HCT116 (cell line): ENCODE measurements around the gene NEO1. TPM values are rescaled to one million over a fixed set of nuclear protein-coding genes. Genes with fewer than 3 reads are reported as not detected.

Experiments
- ATAC-seq: fragments of 200-7000 bp; cut with Tn5 transposase; 2 replicates; pipeline ENCODE4 v1.9.1; 2020; ENCODE audit warnings: mild to moderate bottlenecking, moderate library complexity
- BruUV-seq: library from RNA; stranded (reverse); fragments of 400-500 nt; replicated peaks from 2 replicates; lab custom pipeline; 2021; lab: Mats Ljungman, UMichigan
- CTCF ChIA-PET: fragments of 300-600 bp; sonication (Branson Sonifier 250); formaldehyde crosslinking; loops from one replicate; lab custom pipeline; 2021; ENCODE audit warnings: antibody characterized with exemption; lab: Charles Lee
- POLR2A ChIA-PET: fragments of 300-600, 350-600 bp; sonication (Branson Sonifier 250); formaldehyde crosslinking; loops from one replicate; lab custom pipeline; 2021; ENCODE audit warnings: antibody characterized with exemption; lab: Charles Lee
- RAD21 ChIA-PET, 2 experiments: fragments of 300-600 bp; sonication (Branson Sonifier 250); formaldehyde crosslinking; loops; one replicate each; lab custom pipeline; 2023; ENCODE audit warnings: low total read pairs in 2 of 2; ENCODE audit not compliant: uncharacterized antibody in 2 of 2, unreplicated experiment in 2 of 2, low non-redundant PET in 1 of 2; lab: Charles Lee
- DNase-seq: peaks from one replicate; pipeline ENCODE4 v3.0.0-alpha.2; 2010; ENCODE audit warnings: low read depth, low spot score
- H2AFZ ChIP-seq: fragments of 200-600 bp; shearing (Covaris generic), sonication (generic); 2 replicates; pipeline ENCODE4 v1.6.1; 2017; ENCODE audit warnings: low read depth, mixed run types, mixed read lengths, antibody characterized with exemption, low read length; ENCODE audit not compliant: poor library complexity, severe bottlenecking
- H3K27ac ChIP-seq: 2 replicates; pipeline ENCODE4 v1.5.1; 2012; ENCODE audit warnings: low read depth, low read length
- H3K27me3 ChIP-seq: fragments of 200-600 bp; sonication (generic); 2 replicates; pipeline ENCODE4 v1.6.1; 2016; ENCODE audit warnings: mixed run types, low read length, mixed read lengths; ENCODE audit not compliant: insufficient read depth
- H3K36me3 ChIP-seq, 2 experiments: fragments of 200-500 bp in 1 of 2; fragments of 200-600 bp in 1 of 2; sonication (Bioruptor generic) in 1 of 2; sonication (generic) in 1 of 2; 2 replicates each; pipeline versions ENCODE4 v1.5.1 to v1.6.1; 2014 to 2016; ENCODE audit warnings: low read length in 2 of 2, inconsistent platforms in 1 of 2, mixed read lengths in 1 of 2, mixed run types in 1 of 2; ENCODE audit not compliant: insufficient read depth in 2 of 2, control insufficient read depth in 1 of 2
- H3K4me1 ChIP-seq, 2 experiments: fragments of 200-600 bp in 1 of 2; sonication (generic) in 1 of 2; 2 replicates each; pipeline versions ENCODE4 v1.5.1 to v1.6.1; 2012 to 2017; ENCODE audit warnings: low read length in 2 of 2, inconsistent platforms in 1 of 2, mild to moderate bottlenecking in 1 of 2, mixed read lengths in 1 of 2, mixed run types in 1 of 2, moderate library complexity in 1 of 2; ENCODE audit not compliant: insufficient read depth in 2 of 2, control insufficient read depth in 1 of 2
- H3K4me2 ChIP-seq: fragments of 200-600 bp; sonication (generic); 2 replicates; pipeline ENCODE4 v1.6.1; 2017; ENCODE audit warnings: mixed run types, low read length, mixed read lengths
- H3K4me3 ChIP-seq, 2 experiments: fragments of 200-600 bp in 1 of 2; sonication (generic) in 1 of 2; replicated peaks in 1 of 2; 2 replicates each; pipeline ENCODE4 v1.5.1; 2011 to 2016; ENCODE audit warnings: low read length in 2 of 2, control low read depth in 1 of 2, low read depth in 1 of 2, mild to moderate bottlenecking in 1 of 2, mixed read lengths in 1 of 2, mixed run types in 1 of 2
- H3K79me2 ChIP-seq: fragments of 200-600 bp; sonication (generic); 2 replicates; pipeline ENCODE4 v1.6.1; 2017; ENCODE audit warnings: mild to moderate bottlenecking, mixed run types, low read length, moderate library complexity, mixed read lengths; ENCODE audit not compliant: insufficient read depth
- H3K9ac ChIP-seq: fragments of 200-600 bp; sonication (generic); 2 replicates; pipeline ENCODE4 v1.6.1; 2016; ENCODE audit warnings: low read length, mixed read lengths
- H3K9me2 ChIP-seq: fragments of 200-600 bp; sonication (generic), shearing (Covaris generic); 2 replicates; pipeline ENCODE4 v1.6.1; 2017; ENCODE audit warnings: mixed run types, mild to moderate bottlenecking, moderate library complexity; ENCODE audit not compliant: insufficient read depth
- H3K9me3 ChIP-seq, 2 experiments: fragments of 200-500 bp in 1 of 2; fragments of 200-600 bp in 1 of 2; sonication (Bioruptor generic) in 1 of 2; sonication (generic) in 1 of 2; 2 replicates each; pipeline ENCODE4 v1.6.1; 2014 to 2017; ENCODE audit warnings: low read length in 2 of 2, mixed read lengths in 2 of 2, inconsistent platforms in 1 of 2, low read depth in 1 of 2, mild to moderate bottlenecking in 1 of 2, mixed run types in 1 of 2, moderate library complexity in 1 of 2; ENCODE audit not compliant: control insufficient read depth in 1 of 2, insufficient read depth in 1 of 2
- H4K20me1 ChIP-seq: fragments of 200-600 bp; sonication (generic), shearing (Covaris generic); 2 replicates; pipeline ENCODE4 v1.6.1; 2017; ENCODE audit warnings: mixed run types, mild to moderate bottlenecking, moderate library complexity; ENCODE audit not compliant: insufficient read depth
- CBX3 ChIP-seq: IDR thresholded peaks from 2 replicates; pipeline ENCODE4 v1.6.1; 2012; ENCODE audit warnings: low read depth
- CEBPB ChIP-seq: IDR thresholded peaks from 2 replicates; pipeline ENCODE4 v1.6.1; 2012; ENCODE audit warnings: low read depth
- EGR1 ChIP-seq: IDR thresholded peaks from 2 replicates; pipeline ENCODE4 v1.6.1; 2012; ENCODE audit warnings: low read depth
- ELF1 ChIP-seq: IDR thresholded peaks from 2 replicates; pipeline ENCODE4 v1.6.1; 2012; ENCODE audit warnings: low read depth, borderline replicate concordance
- EZH2phosphoT487 ChIP-seq: fragments of 200-600 bp; IDR thresholded peaks from 2 replicates; pipeline ENCODE4 v1.6.1; 2018; ENCODE audit warnings: antibody characterized with exemption, borderline replicate concordance
- FOSL1 ChIP-seq: IDR thresholded peaks from 2 replicates; pipeline ENCODE4 v1.6.1; 2012; ENCODE audit warnings: low read depth
- JUND ChIP-seq: IDR thresholded peaks from 2 replicates; pipeline ENCODE4 v1.6.1; 2012
- RAD21 ChIP-seq: IDR thresholded peaks from 2 replicates; pipeline ENCODE4 v1.6.1; 2012; ENCODE audit warnings: low read depth, mild to moderate bottlenecking
- SP1 ChIP-seq: IDR thresholded peaks from 2 replicates; pipeline ENCODE4 v1.6.1; 2012; ENCODE audit warnings: low read depth
- SRF ChIP-seq: IDR thresholded peaks from 2 replicates; pipeline ENCODE4 v1.6.1; 2012; ENCODE audit warnings: low read depth
- intact Hi-C: fragments of 100-400 bp; cut with micrococcal nuclease; formaldehyde crosslinking; loops from 2 replicates; pipeline ENCODE4 v1.10.0; 2022
- total RNA-seq: library from RNA; stranded (reverse); gene quantifications from one replicate; pipeline ENCODE4 v1.2.1, GENCODE V29; 2021; ENCODE audit not compliant: unreplicated experiment
- TF ChIP-seq, protein P1 (sequence below): IDR thresholded peaks from 2 replicates; pipeline ENCODE4 v1.6.1; 2012
- TF ChIP-seq, protein P2 (sequence below): IDR thresholded peaks from 2 replicates; pipeline ENCODE4 v1.6.1; 2011; ENCODE audit warnings: mild to moderate bottlenecking, low read length, moderate library complexity; ENCODE audit not compliant: insufficient replicate concordance; ENCODE audit errors: extremely low read depth
- TF ChIP-seq, protein P3 (sequence below): IDR thresholded peaks from 2 replicates; pipeline ENCODE4 v1.6.1; 2012; ENCODE audit warnings: low read depth
- TF ChIP-seq, protein P4 (sequence below), 3 experiments: fragments of 200-600 bp in 1 of 3; sonication (generic) in 1 of 3; IDR thresholded peaks in 2 of 3; conservative IDR thresholded peaks in 1 of 3; 2 replicates each; pipeline ENCODE4 v1.5.1; 2012 to 2017; ENCODE audit warnings: low read depth in 2 of 3, low read length in 2 of 3, antibody characterized with exemption in 1 of 3, borderline replicate concordance in 1 of 3, control low read depth in 1 of 3, mild to moderate bottlenecking in 1 of 3, mixed read lengths in 1 of 3, mixed run types in 1 of 3, moderate library complexity in 1 of 3; ENCODE audit not compliant: insufficient read depth in 1 of 3

NEO1 gene
- total RNA-seq, 1 experiment from 2014 or later: 30.0 TPM

DNA sequence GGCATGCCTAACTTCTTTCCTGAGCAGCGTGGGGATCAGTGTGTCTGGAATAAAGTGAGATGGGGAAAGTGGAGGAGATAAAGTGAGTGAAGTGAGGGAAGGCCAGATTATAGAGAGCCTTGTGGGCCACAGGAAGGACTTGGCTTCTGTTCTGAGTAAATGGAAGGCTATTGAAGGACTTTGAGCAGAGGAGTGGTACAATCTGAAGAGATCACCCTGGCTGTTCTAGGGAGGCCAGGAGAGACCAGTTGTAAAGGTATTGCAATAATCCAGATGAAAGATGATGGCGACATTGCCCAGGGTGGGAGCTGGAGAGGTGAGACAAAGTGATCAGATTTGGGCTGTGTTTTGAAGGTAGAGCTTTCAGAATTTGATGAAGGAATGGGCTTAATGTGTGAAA lies 46.8 kb upstream of the NEO1 start:
- ATAC-seq: peak; percentile 34; the same call in 1 of the 2 replicates
- no peaks in the 10 kb centered on the region for H3K36me3 ChIP-seq
- no peak overlapping the region for H3K27ac ChIP-seq
- no peak overlapping the region for H3K9ac ChIP-seq
- no peak overlapping the region for H3K4me2 ChIP-seq
- H3K79me2 ChIP-seq: no peaks in the 10 kb centered on the region
- no TSS peak for BruUV-seq
- ChIA-PET POLR2A (no interaction called here), CTCF (no interaction called here), RAD21 (no interaction called here)
- no peak for TF ChIP-seq EZH2phosphoT487
- DNase-seq: no peak
- H3K4me1 ChIP-seq: no peaks in the 10 kb centered on the region
- no peaks in the 10 kb centered on the region for H4K20me1 ChIP-seq
- no peak overlapping the region for H3K4me3 ChIP-seq
- no peaks in the 10 kb centered on the region for H3K9me2 ChIP-seq
- intact Hi-C loops: no loop called here
- H3K27me3 ChIP-seq: no peaks in the 10 kb centered on the region
- H3K9me3 ChIP-seq: no peaks in the 10 kb centered on the region
- no peak overlapping the region for H2AFZ ChIP-seq

DNA sequence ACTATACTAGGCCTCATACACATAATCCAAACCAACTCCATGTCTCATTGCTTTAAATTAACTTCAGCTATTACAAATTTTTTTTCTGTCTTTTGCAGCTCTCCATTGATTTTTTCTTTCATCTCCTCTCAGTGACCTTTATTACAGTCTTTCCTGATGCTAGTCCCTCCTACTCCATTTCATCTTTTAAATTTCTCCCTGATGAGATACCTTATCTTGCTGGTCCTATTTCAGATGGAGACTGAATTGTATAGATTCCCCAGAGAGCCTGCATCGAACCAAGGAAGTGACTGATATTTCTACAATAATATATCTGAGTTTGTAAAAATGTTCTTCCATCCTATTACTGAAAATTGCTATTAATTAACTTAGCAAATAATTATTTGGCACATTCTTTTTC lies 45.7 kb upstream of the NEO1 start:
- ATAC-seq: no peak
- no peaks in the 10 kb centered on the region for H3K36me3 ChIP-seq
- CTCF ChIA-PET: no interaction called here
- BruUV-seq: no TSS peak
- no peaks in the 10 kb centered on the region for H3K27me3 ChIP-seq
- RAD21 ChIA-PET: no interaction called here
- no peak overlapping the region for H3K4me2 ChIP-seq
- no peak for DNase-seq
- H3K9me3 ChIP-seq: no peaks in the 10 kb centered on the region
- no peak overlapping the region for H2AFZ ChIP-seq
- POLR2A ChIA-PET: no interaction called here
- H3K79me2 ChIP-seq: no peaks in the 10 kb centered on the region
- intact Hi-C loops: no loop called here
- H3K4me1 ChIP-seq: no peaks in the 10 kb centered on the region
- no peak overlapping the region for H3K27ac ChIP-seq
- H3K9ac ChIP-seq: no peak overlapping the region
- no peaks in the 10 kb centered on the region for H3K9me2 ChIP-seq
- H3K4me3 ChIP-seq: no peak overlapping the region
- H4K20me1 ChIP-seq: no peaks in the 10 kb centered on the region
- no peak for TF ChIP-seq EZH2phosphoT487
- TF ChIP-seq SP1: no peak
- TF ChIP-seq RAD21: no peak
- no peak for TF ChIP-seq EGR1
- TF ChIP-seq, protein P1, sequence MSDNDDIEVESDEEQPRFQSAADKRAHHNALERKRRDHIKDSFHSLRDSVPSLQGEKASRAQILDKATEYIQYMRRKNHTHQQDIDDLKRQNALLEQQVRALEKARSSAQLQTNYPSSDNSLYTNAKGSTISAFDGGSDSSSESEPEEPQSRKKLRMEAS: no peak
- TF ChIP-seq, protein P2, sequence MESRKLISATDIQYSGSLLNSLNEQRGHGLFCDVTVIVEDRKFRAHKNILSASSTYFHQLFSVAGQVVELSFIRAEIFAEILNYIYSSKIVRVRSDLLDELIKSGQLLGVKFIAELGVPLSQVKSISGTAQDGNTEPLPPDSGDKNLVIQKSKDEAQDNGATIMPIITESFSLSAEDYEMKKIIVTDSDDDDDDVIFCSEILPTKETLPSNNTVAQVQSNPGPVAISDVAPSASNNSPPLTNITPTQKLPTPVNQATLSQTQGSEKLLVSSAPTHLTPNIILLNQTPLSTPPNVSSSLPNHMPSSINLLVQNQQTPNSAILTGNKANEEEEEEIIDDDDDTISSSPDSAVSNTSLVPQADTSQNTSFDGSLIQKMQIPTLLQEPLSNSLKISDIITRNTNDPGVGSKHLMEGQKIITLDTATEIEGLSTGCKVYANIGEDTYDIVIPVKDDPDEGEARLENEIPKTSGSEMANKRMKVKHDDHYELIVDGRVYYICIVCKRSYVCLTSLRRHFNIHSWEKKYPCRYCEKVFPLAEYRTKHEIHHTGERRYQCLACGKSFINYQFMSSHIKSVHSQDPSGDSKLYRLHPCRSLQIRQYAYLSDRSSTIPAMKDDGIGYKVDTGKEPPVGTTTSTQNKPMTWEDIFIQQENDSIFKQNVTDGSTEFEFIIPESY: no peak
- TF ChIP-seq CEBPB: no peak
- no peak for TF ChIP-seq ELF1
- TF ChIP-seq, protein P3, sequence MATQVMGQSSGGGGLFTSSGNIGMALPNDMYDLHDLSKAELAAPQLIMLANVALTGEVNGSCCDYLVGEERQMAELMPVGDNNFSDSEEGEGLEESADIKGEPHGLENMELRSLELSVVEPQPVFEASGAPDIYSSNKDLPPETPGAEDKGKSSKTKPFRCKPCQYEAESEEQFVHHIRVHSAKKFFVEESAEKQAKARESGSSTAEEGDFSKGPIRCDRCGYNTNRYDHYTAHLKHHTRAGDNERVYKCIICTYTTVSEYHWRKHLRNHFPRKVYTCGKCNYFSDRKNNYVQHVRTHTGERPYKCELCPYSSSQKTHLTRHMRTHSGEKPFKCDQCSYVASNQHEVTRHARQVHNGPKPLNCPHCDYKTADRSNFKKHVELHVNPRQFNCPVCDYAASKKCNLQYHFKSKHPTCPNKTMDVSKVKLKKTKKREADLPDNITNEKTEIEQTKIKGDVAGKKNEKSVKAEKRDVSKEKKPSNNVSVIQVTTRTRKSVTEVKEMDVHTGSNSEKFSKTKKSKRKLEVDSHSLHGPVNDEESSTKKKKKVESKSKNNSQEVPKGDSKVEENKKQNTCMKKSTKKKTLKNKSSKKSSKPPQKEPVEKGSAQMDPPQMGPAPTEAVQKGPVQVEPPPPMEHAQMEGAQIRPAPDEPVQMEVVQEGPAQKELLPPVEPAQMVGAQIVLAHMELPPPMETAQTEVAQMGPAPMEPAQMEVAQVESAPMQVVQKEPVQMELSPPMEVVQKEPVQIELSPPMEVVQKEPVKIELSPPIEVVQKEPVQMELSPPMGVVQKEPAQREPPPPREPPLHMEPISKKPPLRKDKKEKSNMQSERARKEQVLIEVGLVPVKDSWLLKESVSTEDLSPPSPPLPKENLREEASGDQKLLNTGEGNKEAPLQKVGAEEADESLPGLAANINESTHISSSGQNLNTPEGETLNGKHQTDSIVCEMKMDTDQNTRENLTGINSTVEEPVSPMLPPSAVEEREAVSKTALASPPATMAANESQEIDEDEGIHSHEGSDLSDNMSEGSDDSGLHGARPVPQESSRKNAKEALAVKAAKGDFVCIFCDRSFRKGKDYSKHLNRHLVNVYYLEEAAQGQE: no peak
- TF ChIP-seq, protein P4, sequence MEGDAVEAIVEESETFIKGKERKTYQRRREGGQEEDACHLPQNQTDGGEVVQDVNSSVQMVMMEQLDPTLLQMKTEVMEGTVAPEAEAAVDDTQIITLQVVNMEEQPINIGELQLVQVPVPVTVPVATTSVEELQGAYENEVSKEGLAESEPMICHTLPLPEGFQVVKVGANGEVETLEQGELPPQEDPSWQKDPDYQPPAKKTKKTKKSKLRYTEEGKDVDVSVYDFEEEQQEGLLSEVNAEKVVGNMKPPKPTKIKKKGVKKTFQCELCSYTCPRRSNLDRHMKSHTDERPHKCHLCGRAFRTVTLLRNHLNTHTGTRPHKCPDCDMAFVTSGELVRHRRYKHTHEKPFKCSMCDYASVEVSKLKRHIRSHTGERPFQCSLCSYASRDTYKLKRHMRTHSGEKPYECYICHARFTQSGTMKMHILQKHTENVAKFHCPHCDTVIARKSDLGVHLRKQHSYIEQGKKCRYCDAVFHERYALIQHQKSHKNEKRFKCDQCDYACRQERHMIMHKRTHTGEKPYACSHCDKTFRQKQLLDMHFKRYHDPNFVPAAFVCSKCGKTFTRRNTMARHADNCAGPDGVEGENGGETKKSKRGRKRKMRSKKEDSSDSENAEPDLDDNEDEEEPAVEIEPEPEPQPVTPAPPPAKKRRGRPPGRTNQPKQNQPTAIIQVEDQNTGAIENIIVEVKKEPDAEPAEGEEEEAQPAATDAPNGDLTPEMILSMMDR (IDR thresholded peaks at IDR 0.05 in 2 of 3, conservative IDR thresholded peaks at IDR 0.05 in 1 of 3; ENCODE audit: borderline replicate concordance in 1 of 3, insufficient read depth in 1 of 3, low read depth in 2 of 3, low read length in 2 of 3): no peak
- TF ChIP-seq FOSL1: no peak
- no peak for TF ChIP-seq CBX3
- TF ChIP-seq JUND: no peak
- TF ChIP-seq SRF: no peak
